GM10266 (cell line): ENCODE data around the gene SDHA.
"Not testable (repeated sequence)": the region's sequence is repeated elsewhere in the genome, so short reads cannot be mapped to it uniquely, and the experiment has no call there.

Experiments used
- DNase-seq: peaks from one replicate; pipeline ENCODE4 v3.0.0; 2012; ENCODE audit errors: extremely low spot score
- CTCF ChIP-seq: IDR thresholded peaks from 2 replicates; pipeline ENCODE4 v1.5.1; 2012; ENCODE audit warnings: mild to moderate bottlenecking, low read depth; ENCODE audit not compliant: control insufficient read depth, insufficient read depth; ENCODE audit errors: missing control alignments

SDHA gene

GRCh38 chr5:230711-231110 lies 12.6 kb downstream of the SDHA start:
- no peak for TF ChIP-seq CTCF
- no peak for DNase-seq

DNA sequence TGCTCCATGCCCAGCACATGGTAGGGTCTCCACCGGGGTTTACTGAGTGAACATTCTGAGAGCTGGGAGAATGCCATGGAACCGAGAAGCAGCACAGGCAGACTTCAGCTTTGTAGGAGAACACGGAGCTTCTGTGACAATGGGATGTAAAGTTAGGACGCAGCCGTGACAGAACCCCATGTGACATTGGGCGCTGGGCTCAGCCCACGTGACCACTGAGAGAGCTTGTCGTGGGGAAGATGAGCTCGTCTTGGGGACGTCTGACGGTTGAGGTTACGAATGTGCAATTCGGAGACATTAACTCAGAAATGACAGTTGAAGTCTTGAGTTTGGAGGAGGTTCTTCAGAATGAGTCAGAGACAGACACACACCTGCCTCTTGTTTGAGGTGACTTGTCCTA lies 13.5 kb downstream of the SDHA start:
- no peak for TF ChIP-seq CTCF
- no peak for DNase-seq

DNA sequence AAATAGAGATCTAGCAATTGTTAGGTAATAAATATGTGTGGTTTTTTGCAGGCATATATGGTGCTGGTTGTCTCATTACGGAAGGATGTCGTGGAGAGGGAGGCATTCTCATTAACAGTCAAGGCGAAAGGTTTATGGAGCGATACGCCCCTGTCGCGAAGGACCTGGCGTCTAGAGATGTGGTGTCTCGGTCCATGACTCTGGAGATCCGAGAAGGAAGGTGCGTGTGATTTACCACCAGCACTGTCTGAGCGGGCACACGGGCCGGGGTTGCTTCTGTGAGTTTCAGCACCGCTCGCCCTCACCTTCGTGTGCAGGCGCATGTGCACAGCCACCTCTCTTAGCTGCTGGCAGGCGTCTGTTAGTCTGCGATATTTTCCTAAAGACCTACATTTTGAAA lies 15.3 kb downstream of the SDHA start:
- not testable (repeated sequence) for DNase-seq

GRCh38 chr5:234450-234849 lies 16.3 kb downstream of the SDHA start:
- DNase-seq: no peak
- no peak for TF ChIP-seq CTCF

- DNase-seq: not testable (repeated sequence)
Measured at GRCh38 chr5:235527-235926, 17.4 kb downstream of the SDHA start.

GRCh38 chr5:237931-238330 lies 19.8 kb downstream of the SDHA start:
- DNase-seq: not testable (repeated sequence)

DNA sequence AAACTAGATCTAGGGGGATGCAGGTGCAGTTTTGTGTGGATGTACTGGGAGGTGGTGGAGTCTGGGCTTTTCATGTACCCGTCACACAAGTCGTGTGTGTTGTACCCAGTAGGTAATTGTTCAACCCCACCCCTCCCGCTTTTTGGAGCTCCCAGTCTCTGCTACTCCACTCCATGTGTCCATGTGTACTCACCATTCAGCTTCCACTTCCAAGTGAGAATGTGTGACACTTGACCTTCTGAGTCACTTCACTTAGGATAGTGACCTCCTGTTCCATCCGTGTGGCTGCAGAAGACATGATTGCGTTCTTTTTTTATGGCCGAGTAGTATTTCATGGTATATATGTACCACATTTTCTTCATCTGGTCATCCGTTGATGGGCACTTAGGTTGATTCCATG lies 22.4 kb downstream of the SDHA start:
- not testable (repeated sequence) for DNase-seq

GRCh38 chr5:241045-241669 lies 23.0 kb downstream of the SDHA start:
- not testable (repeated sequence) for DNase-seq

- DNase-seq: not testable (repeated sequence)
Measured at GRCh38 chr5:243683-244367, 25.7 kb downstream of the SDHA start.

DNA sequence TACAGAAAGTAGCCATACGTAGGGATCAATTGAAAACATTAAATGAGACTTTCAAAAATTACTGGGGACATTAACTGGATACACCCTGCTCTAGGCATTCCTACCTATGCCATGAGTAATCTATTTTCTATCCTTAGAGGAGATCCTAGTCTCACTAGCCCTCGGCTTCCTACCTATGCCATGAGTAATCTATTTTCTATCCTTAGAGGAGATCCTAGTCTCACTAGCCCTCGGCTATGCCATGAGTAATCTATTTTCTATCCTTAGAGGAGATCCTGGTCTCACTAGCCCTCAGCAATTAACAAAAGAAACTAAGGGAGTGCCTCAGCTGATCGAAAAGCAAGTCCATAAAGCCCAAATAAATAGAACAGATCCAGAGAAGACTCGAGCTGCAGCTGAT lies 27.6 kb downstream of the SDHA start:
- DNase-seq: not testable (repeated sequence)

DNA sequence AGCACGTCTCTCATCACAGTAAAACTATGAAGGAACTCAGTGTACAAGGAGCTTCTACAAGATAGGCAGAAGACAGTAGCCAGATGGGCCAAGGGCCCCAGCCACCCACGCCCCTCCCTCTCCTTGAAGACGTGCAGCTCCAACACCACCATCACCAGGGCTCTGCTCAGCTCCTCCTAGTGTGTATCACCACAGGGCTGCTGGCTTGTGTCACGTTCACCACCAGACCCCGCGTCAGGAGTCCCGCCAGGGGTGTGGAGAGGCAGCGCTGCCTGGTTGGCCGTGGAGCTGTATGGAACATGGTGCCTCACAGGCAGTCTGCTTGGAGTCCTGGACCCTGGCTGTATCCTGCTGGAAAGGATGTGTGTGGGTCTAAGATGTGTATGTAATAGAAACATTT lies 32.3 kb downstream of the SDHA start:
- DNase-seq: not testable (repeated sequence)

- DNase-seq: not testable (repeated sequence)
Measured at GRCh38 chr5:251016-251415, 32.9 kb downstream of the SDHA start.

GRCh38 chr5:251538-251937 lies 33.4 kb downstream of the SDHA start:
- not testable (repeated sequence) for DNase-seq

DNA sequence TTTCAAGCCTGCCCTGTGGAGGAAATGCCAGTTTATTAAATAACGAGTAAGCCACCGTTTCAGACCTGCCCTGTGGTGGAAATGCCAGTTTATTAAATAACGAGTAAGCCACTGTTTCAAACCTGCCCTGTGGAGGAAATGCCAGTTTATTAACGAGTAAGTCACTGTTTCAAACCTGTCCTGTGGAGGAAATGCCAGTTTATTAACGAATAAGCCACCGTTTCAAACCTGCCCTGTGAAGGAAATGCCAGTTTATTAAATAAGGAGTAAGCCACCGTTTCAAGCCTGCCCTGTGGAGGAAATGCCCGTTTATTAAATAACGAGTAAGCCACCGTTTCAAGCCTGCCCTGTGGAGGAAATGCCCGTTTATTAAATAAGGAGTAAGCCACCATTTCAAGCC lies 33.9 kb downstream of the SDHA start:
- not testable (repeated sequence) for DNase-seq
